ENCODE measurements around the gene KIF26B.

The KIF26B gene

DNA sequence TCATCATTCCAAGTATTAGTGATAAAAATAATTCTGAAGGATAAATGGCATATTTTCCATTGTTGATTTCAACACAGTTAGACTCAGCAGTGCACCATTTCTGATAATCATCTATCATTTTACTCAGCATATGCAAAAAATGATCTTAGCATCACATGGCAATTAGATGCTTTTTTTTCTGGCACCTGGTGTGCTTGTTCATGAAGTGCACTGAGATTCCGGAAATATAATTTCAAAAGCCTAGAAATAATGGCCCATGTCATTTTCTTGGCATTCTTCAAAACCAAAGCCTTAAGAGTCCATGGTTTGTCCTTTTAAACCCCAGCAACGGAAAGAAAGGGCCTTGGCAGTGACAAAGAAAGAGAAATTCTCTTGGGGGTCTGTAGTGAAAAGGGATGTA, 278.8 kb downstream of the KIF26B start:
- no peak for TF ChIP-seq CTCF (IDR thresholded peaks at IDR 0.05)

GRCh38 chr1:245434280-245434679, 279.5 kb downstream of the KIF26B start:
- TF ChIP-seq CTCF (IDR thresholded peaks at IDR 0.05): no peak

DNA sequence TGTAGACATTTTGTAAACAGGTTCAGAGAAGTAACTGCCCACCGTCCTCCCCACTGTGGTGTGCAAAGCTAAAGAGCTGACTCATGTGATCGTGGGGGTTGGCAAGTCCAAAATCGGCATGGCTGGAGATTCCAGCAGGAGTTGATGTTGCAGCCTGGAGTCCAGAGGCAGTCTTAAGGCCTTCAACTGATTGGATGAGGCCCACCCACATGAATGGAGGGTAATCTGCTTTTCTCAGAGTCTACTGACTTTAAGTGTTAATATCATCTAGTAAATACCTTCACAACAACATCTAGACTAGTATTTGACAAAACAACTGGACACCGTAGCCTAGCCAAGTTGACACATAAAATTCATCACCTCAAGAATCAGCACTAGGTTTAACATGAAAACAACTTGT, 281.6 kb downstream of the KIF26B start:
- no peak for TF ChIP-seq CTCF (IDR thresholded peaks at IDR 0.05)

- no peak for TF ChIP-seq CTCF (IDR thresholded peaks at IDR 0.05)
These were observed 282.7 kb downstream of the KIF26B start for GRCh38 chr1:245437369-245438062.

- TF ChIP-seq CTCF (IDR thresholded peaks at IDR 0.05): no peak
These were observed 286.1 kb downstream of the KIF26B start for GRCh38 chr1:245440922-245441321.

GRCh38 chr1:245441689-245442088, 286.9 kb downstream of the KIF26B start:
- no peak for TF ChIP-seq CTCF (IDR thresholded peaks at IDR 0.05)

GRCh38 chr1:245444147-245444828, 289.5 kb downstream of the KIF26B start:
- no peak for TF ChIP-seq CTCF (IDR thresholded peaks at IDR 0.05)
